Cardiac fibroblast (primary cell): Measurements from ENCODE around the gene TRAF3.

ENCODE experiments used
- DNase-seq, 2 donors: peaks; one replicate each; pipeline versions ENCODE4 v3.0.0 to v3.0.0-alpha.2; 2010; ENCODE audit warnings: low read depth in 2 of 2
- H3K4me3 ChIP-seq, 2 donors: replicated peaks in 1 of 2; 1 replicate in 1 of 2; 2 replicates in 1 of 2; pipeline ENCODE4 v1.5.1; 2011; ENCODE audit warnings: low read depth in 2 of 2, low read length in 2 of 2, mild to moderate bottlenecking in 2 of 2, moderate library complexity in 1 of 2
- CTCF ChIP-seq: IDR thresholded peaks from one replicate; pipeline ENCODE4 v1.5.1; 2011; ENCODE audit warnings: low read depth, mild to moderate bottlenecking, low read length, inconsistent platforms

The TRAF3 gene

DNA sequence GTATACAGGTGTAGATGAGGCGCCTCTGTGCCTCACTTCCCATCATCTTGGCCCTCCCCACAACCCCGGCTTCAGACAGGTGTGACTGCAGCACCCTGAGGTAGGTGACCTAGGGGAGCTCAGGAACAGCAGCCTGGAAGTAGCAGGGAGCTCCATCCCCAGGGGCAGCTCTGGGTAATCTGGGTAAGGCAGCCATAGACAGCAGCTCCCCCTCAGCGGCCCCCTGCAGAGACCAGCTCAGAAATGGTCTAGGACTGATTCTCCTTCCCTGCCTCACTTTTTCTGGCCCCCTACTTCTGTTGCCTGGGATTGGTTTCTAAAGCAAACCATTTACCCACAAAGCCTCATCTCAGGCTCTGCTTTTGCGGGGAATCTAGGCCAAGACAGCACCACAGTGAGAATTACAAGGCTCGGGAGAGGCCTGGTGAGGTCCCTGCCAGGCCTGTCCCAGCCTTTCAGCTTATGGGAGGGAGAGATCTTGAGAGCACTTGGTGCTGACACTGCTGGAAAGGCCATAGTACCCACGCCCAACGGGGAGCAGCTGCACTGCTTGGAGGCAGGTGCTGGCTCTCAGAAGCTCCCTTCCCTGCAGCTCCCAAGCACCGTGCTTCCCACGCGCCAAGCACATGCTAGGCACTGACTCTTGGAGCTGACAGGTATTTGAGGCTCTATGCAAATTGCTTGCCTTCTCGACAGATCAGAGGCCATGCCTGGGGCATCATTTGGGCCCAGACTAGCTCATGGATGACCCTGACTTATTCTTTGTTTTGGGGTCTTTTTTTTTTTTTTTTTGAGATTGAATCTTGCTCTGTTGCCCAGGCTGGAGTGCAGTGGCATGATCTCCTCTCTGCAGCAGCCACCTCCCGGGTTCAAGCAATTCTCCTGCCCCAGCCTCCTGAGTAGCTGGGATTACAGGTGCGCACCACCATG, 45.1 kb upstream of the TRAF3 start:
- H3K4me3 ChIP-seq, result no peak overlapping the region
- DNase-seq, result no peak
- TF ChIP-seq CTCF, result no peak

GRCh38 chr14:102732924-102733323, 44.3 kb upstream of the TRAF3 start:
- no peak for TF ChIP-seq CTCF
- no peak overlapping the region for H3K4me3 ChIP-seq
- no peak for DNase-seq

DNA sequence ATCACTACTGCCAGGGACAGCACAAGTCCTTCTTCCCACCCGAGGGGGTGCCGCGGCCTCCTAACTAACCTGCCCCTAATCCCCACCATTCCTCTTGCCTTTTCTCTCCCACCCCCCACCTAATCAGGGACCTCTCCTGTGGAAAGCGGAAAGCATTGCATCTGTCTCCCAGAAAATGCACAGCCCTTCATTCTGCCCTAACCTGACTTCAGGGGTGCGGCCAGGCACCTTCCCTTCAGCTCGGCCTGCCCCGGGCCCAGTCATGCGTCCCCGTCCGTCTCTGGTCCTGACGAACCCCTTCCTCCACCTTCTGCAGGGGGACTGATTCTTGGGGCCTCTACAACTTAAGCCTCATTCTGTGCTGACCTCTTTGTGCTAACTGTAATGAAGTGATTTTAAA, 43.9 kb upstream of the TRAF3 start:
- no peak overlapping the region for H3K4me3 ChIP-seq
- TF ChIP-seq CTCF, result no peak
- DNase-seq, result no peak

DNA sequence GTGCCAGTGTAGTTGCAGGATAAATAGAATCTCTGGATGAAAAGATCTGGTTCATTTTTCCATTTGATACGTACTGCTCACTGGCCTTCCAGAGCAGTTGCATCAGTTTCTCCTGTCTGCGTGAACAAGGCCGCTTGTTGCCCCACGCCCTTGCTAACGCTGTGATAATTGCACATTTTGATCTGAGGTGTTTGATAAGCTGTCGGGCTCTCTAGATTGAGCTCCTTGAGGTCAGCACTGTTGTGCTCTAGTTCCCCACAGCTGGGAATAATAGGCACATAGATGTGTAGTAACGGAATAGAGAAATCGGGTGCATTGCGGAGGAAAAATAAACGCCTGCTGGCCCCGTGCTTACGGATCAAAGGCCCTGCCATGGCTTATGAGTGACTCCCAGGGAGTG, 42.8 kb upstream of the TRAF3 start:
- DNase-seq, result no peak
- no peak for TF ChIP-seq CTCF
- no peak overlapping the region for H3K4me3 ChIP-seq

DNA sequence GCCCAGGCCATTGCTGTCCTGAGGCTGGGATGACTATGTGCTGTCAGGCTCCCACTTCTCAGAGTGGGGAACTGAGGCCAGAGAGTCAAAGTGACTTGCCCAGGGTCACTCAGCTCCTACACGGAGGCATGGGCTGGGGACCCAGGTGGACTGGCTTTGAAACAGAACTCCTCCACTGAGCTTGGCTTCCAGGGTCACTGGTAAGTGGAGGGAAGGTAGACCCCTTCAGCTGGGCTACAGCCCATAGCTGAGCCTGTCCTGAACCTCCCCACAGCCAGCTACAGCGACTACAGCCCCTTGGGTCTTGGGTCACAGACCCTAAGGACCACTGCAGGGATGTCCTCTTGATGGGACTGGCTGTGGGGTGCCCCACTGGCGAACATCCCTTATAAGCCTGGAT, 40.3 kb upstream of the TRAF3 start:
- TF ChIP-seq CTCF, result no peak
- no peak overlapping the region for H3K4me3 ChIP-seq
- no peak for DNase-seq

DNA sequence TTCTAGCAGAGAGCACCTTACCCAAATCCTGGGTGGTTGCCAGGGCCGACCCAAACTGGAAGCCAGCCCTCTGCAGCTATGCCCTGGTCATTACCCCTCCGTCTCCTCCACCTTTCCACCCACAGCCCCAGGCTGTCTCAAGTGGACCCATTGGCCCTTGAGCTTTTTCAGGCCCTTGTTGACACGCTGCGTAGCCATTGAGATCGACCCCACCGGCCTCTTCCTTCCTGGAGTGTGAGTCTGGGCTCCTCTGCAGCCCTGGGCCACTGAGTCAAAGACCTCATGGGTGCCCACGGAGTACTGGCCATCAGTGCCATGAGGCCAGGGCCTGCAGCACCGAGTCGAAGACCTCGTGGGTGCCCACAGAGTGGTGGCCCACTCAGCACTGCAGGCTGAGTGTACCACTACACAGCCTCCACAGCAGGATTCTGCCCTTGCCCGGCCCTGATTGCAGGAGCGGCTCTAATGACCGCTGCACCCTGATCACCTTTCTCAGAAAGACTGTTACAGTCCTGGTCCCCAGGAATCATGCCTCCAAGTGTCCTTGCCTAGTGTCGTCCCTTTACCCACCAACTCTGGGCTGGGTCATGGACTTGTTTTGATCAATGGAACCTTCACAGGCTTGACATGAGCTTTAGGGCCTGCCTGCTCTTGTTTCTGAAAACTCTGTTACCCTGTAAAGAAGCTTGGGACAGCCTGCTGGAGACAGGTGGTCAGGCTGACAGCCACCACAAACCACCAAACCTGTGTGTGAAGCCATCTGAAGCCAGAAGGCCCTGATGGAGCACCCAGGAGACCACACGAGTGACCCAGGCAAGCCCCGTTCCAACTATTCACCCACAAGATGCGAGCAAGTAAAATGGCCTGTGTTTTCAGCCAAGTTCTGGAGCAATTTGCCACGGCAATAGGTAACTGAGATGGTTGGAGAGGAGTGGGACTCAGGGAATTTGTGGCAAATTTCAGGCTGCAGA, 39.6 kb upstream of the TRAF3 start:
- no peak for DNase-seq
- no peak for TF ChIP-seq CTCF

More for the DNA sequence above, 39.6 kb upstream of the TRAF3 start:
- no peak overlapping the region for H3K4me3 ChIP-seq
